Body of pancreas (tissue), 4 donors: ENCODE results near the gene SUN1. TPM values are rescaled to one million over a fixed set of nuclear protein-coding genes. Genes with fewer than 3 reads are reported as not detected.

Experiments used
- ATAC-seq: fragments of 150-250 bp; one replicate; pipeline ENCODE4 v1.9.1; 2016
- DNase-seq, 4 donors: peaks; one replicate each; pipeline ENCODE4 v3.0.0-alpha.2; 2019
- H3K27ac ChIP-seq, 4 donors: fragments of 200-600 bp; sonication (generic); 1 replicate in 3 of 4; 2 replicates in 1 of 4; pipeline versions ENCODE4 v1.5.1 to v1.6.1; 2016 to 2019; ENCODE audit warnings: mild to moderate bottlenecking in 1 of 4, mixed read lengths in 1 of 4, moderate library complexity in 1 of 4
- H3K27me3 ChIP-seq, 2 donors: fragments of 200-600 bp; sonication (generic); one replicate each; pipeline ENCODE4 v1.6.0; 2016; ENCODE audit warnings: mild to moderate bottlenecking in 1 of 2
- H3K36me3 ChIP-seq, 2 donors: fragments of 200-600 bp; sonication (generic); replicated peaks in 1 of 2; 2 replicates each; pipeline ENCODE4 v1.5.1; 2016; ENCODE audit warnings: low read depth in 2 of 2; ENCODE audit not compliant: insufficient read depth in 1 of 2
- H3K4me1 ChIP-seq: fragments of 200-600 bp; sonication (generic); one replicate; pipeline ENCODE4 v1.6.0; 2016
- H3K4me3 ChIP-seq, 2 donors: fragments of 200-600 bp; sonication (generic); 1 replicate in 1 of 2; 2 replicates in 1 of 2; pipeline ENCODE4 v1.5.1; 2016 to 2019
- H3K9me3 ChIP-seq, 3 donors: fragments of 200-600 bp; sonication (generic); 1 replicate in 2 of 3; 2 replicates in 1 of 3; pipeline ENCODE4 v1.5.1; 2016
- CTCF ChIP-seq, 7 experiments: fragments of 450-650 bp in 4 of 7; fragments of 200-600 bp in 3 of 7; sonication (generic) in 3 of 7; IDR thresholded peaks; one replicate each; pipeline ENCODE4 v1.5.1; 2016 to 2019; ENCODE audit warnings: antibody characterized with exemption in 7 of 7
- POLR2A ChIP-seq, 3 donors: fragments of 450-650 bp; IDR thresholded peaks; one replicate each; pipeline ENCODE4 v1.6.1; 2016; ENCODE audit warnings: antibody characterized with exemption in 3 of 3, mild to moderate bottlenecking in 2 of 3
- WGBS, 2 donors: methylation state at CpG; one replicate each; pipeline ENCODE4 v1.1.5; 2017; 5-methylcytosine and 5-hydroxymethylcytosine counted together
- intact Hi-C: fragments of 100-400 bp; cut with DNase I; formaldehyde crosslinking; loops from one replicate; pipeline ENCODE4 v1.15.1; 2023
- total RNA-seq, 2 donors: library from RNA; depleted of rRNA; stranded (reverse); fragments of >200 nt; gene quantifications; one replicate each; pipeline ENCODE4 v1.1.0, GENCODE V29; 2016

The SUN1 gene
- total RNA-seq, 2 donors from 2014 or later: 75.8 to 122 TPM

- 84 to 90% methylated on average over 16 of the region's 16 CpGs for WGBS, 2 donors
- H3K4me1 ChIP-seq: peaks cover 6% of the 10 kb centered on the region
- ATAC-seq (no peak), DNase-seq (no peak)
- no peak overlapping the region for H3K27ac ChIP-seq
- no peaks in the 10 kb centered on the region for H3K27me3 ChIP-seq
- H3K36me3 ChIP-seq: peaks cover 9 to 29% of the 10 kb centered on the region in 2 donors
- H3K9me3 ChIP-seq: no peaks in the 10 kb centered on the region
- intact Hi-C loops: loop anchor here (5.0 kb wide), 1 partner anchor 67 kb away; no protein-coding TSS in a partner anchor
- no peak overlapping the region for H3K4me3 ChIP-seq
- TF ChIP-seq CTCF (IDR thresholded peaks at IDR 0.05) (no peak), POLR2A (IDR thresholded peaks at IDR 0.05) (no peak)
Observed at GRCh38 chr7:859359-860030, 27.2 kb downstream of the SUN1 start.

DNA sequence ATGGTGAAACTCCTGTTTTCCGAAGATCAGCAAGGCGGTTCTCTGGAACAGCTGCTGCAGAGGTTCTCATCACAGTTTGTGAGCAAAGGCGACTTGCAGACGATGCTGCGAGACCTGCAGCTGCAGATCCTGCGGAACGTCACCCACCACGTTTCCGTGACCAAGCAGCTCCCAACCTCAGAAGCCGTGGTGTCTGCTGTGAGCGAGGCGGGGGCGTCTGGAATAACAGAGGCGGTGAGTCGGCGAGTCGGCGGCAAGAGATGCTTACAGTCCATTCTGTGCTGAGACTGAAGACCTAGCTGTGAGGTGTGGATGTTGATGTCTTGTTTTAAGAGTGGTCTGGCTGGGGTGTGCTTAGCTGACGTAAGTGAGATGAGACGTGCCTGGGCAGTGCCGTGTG, 27.9 kb downstream of the SUN1 start:
- TF ChIP-seq POLR2A (IDR thresholded peaks at IDR 0.05) (no peak), CTCF (IDR thresholded peaks at IDR 0.05) (no peak)
- no peak for DNase-seq
- ATAC-seq: no peak
- Histone ChIP-seq H3K4me3 (no peak overlapping the region), H3K4me1 (peaks cover 6% of the 10 kb centered on the region), H3K9me3 (no peaks in the 10 kb centered on the region), H3K27me3 (no peaks in the 10 kb centered on the region), H3K27ac (no peak overlapping the region), H3K36me3 (peaks cover 9 to 29% of the 10 kb centered on the region in 2 donors)
- 96% methylated on average over 21 of the region's 21 CpGs for WGBS, 2 donors
- intact Hi-C loops: loop anchor here (5.0 kb wide), 1 partner anchor 68 kb away; no protein-coding TSS in a partner anchor

DNA sequence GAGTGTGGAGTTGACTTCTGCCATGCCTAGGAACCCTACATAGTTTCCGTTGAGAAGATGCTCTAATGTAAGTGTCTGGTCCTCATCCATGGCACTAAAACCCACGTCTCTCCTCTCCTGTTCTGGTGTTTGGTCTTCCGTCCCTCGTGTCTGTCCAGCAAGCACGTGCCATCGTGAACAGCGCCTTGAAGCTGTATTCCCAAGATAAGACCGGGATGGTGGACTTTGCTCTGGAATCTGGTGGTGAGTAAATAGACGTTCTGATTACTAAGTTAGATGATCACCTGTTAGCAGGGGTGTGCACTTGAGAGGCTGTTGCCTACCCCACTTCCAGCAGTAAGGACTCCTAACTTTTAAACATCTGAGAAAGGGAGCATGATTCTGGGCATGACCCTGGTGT, 28.9 kb downstream of the SUN1 start:
- H3K36me3 ChIP-seq: peaks cover 9 to 31% of the 10 kb centered on the region in 2 donors
- peaks cover 6% of the 10 kb centered on the region for H3K4me1 ChIP-seq
- no peak overlapping the region for H3K27ac ChIP-seq
- 50 to 64% methylated on average over 8 to 9 of the region's 9 CpGs for WGBS, 2 donors
- no peaks in the 10 kb centered on the region for H3K27me3 ChIP-seq
- H3K4me3 ChIP-seq: no peak overlapping the region
- DNase-seq (no peak), ATAC-seq (peak; percentile 47)
- no peaks in the 10 kb centered on the region for H3K9me3 ChIP-seq
- intact Hi-C loops: loop anchor here (5.0 kb wide), 1 partner anchor 69 kb away; no protein-coding TSS in a partner anchor
- TF ChIP-seq CTCF (IDR thresholded peaks at IDR 0.05) (no peak), POLR2A (IDR thresholded peaks at IDR 0.05) (no peak)

- Histone ChIP-seq H3K27ac (no peak overlapping the region), H3K36me3 (peaks cover 9 to 31% of the 10 kb centered on the region in 2 donors), H3K4me1 (peaks cover 6% of the 10 kb centered on the region), H3K4me3 (no peak overlapping the region), H3K9me3 (no peaks in the 10 kb centered on the region), H3K27me3 (no peaks in the 10 kb centered on the region)
- intact Hi-C loops: loop anchor here (5.0 kb wide), 1 partner anchor 70 kb away; no protein-coding TSS in a partner anchor
- DNase-seq: no peak
- ATAC-seq: no peak
- 94 to 95% methylated on average over 6 of the region's 6 CpGs for WGBS, 2 donors
- TF ChIP-seq CTCF (IDR thresholded peaks at IDR 0.05): no peak
- no peak for TF ChIP-seq POLR2A (IDR thresholded peaks at IDR 0.05)
Observed at GRCh38 chr7:862157-862556, 29.9 kb downstream of the SUN1 start.

DNA sequence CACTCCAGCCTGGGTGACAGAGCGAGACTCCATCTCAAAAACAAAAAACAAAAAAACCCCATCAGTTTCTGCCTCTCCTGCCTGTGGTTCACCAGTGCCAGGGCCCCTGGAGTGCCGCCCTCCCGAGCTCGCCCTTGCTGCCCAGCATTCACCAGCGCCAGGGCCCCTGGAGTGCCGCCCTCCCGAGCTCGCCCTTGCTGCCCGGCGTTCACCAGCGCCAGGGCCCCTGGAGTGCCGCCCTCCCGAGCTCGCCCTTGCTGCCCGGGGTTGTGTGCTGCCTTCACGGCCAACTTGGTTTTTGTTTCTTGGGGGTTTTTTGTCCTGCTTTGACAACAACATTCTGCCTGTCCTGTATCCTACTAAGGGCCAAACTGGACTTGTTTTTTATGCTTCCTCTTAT, 30.8 kb downstream of the SUN1 start:
- DNase-seq (no peak), ATAC-seq (no peak)
- intact Hi-C loops: loop anchor here (5.0 kb wide), 1 partner anchor 71 kb away; no protein-coding TSS in a partner anchor
- Histone ChIP-seq H3K36me3 (peaks cover 9 to 30% of the 10 kb centered on the region in 2 donors), H3K9me3 (no peaks in the 10 kb centered on the region), H3K27ac (no peak overlapping the region), H3K27me3 (no peaks in the 10 kb centered on the region), H3K4me1 (peaks cover 6% of the 10 kb centered on the region), H3K4me3 (no peak overlapping the region)
- TF ChIP-seq CTCF (IDR thresholded peaks at IDR 0.05) (no peak), POLR2A (IDR thresholded peaks at IDR 0.05) (no peak)
- WGBS, 2 donors: 92 to 95% methylated on average over 16 of the region's 16 CpGs
